Measurements from ENCODE around the gene NOL9.

The NOL9 gene

GRCh38 chr1:6519491-6519934 is 34.8 kb downstream of the NOL9 start:
- DNase-seq, result no peak

- DNase-seq, result no peak
Measured at GRCh38 chr1:6517435-6517851, 36.9 kb downstream of the NOL9 start.

- no peak for DNase-seq
Measured at GRCh38 chr1:6515771-6516170, 38.5 kb downstream of the NOL9 start.

- DNase-seq, result no peak
Measured at GRCh38 chr1:6513320-6513801, 41.0 kb downstream of the NOL9 start.

- no peak for DNase-seq
Measured at GRCh38 chr1:6512908-6513280, 41.4 kb downstream of the NOL9 start.

- no peak for DNase-seq
Measured at GRCh38 chr1:6512245-6512907, 41.9 kb downstream of the NOL9 start.

- DNase-seq, result no peak
Measured at GRCh38 chr1:6511561-6512244, 42.6 kb downstream of the NOL9 start.

GRCh38 chr1:6511056-6511455 is 43.3 kb downstream of the NOL9 start:
- no peak for DNase-seq

GRCh38 chr1:6510493-6510892 is 43.8 kb downstream of the NOL9 start:
- no peak for DNase-seq

- DNase-seq, result no peak
Measured at GRCh38 chr1:6509919-6510291, 44.4 kb downstream of the NOL9 start.

GRCh38 chr1:6509220-6509918 is 44.9 kb downstream of the NOL9 start:
- no peak for DNase-seq

GRCh38 chr1:6508816-6509189 is 45.5 kb downstream of the NOL9 start:
- no peak for DNase-seq

GRCh38 chr1:6508154-6508815 is 46.0 kb downstream of the NOL9 start:
- no peak for DNase-seq

- DNase-seq, result no peak
Measured at GRCh38 chr1:6507461-6507911, 46.8 kb downstream of the NOL9 start.

GRCh38 chr1:6507037-6507428 is 47.3 kb downstream of the NOL9 start:
- no peak for DNase-seq

GRCh38 chr1:6506210-6507036 is 47.9 kb downstream of the NOL9 start:
- DNase-seq, result no peak

- DNase-seq, result no peak
Measured at GRCh38 chr1:6505367-6506209, 48.7 kb downstream of the NOL9 start.

- DNase-seq, result no peak
Measured at GRCh38 chr1:6504887-6505286, 49.4 kb downstream of the NOL9 start.

GRCh38 chr1:6503884-6504602 is 50.3 kb downstream of the NOL9 start:
- DNase-seq, result no peak

- DNase-seq, result no peak
Measured at GRCh38 chr1:6502000-6502891, 52.1 kb downstream of the NOL9 start.

Measured in activated T-cell treated with anti-CD3 and anti-CD28 coated beads for 4 hours (primary cell).